Neutrophil (primary cell): ENCODE results near the gene SLC35B3.

ENCODE experiments used
- H3K27ac ChIP-seq: fragments of 200-600 bp; sonication (generic); 2 replicates; pipeline ENCODE4 v1.5.1; 2016; ENCODE audit warnings: mild to moderate bottlenecking, moderate library complexity
- H3K27me3 ChIP-seq: fragments of 200-600 bp; sonication (generic); 2 replicates; pipeline ENCODE4 v1.6.0; 2016; ENCODE audit warnings: mild to moderate bottlenecking
- H3K36me3 ChIP-seq: fragments of 200-600 bp; sonication (generic); 2 replicates; pipeline ENCODE4 v1.5.1; 2017
- H3K4me1 ChIP-seq, 2 experiments: fragments of 200-600 bp in 1 of 2; sonication (generic) in 1 of 2; 1 replicate in 1 of 2; 2 replicates in 1 of 2; pipeline versions ENCODE4 v1.5.1 to v1.6.1; 2013 to 2016; ENCODE audit warnings: low read depth in 1 of 2, low read length in 1 of 2, mild to moderate bottlenecking in 1 of 2, moderate library complexity in 1 of 2; ENCODE audit not compliant: control insufficient read depth in 1 of 2, insufficient read depth in 1 of 2
- H3K4me3 ChIP-seq, 2 experiments: fragments of 200-600 bp in 1 of 2; sonication (generic) in 1 of 2; 1 replicate in 1 of 2; 2 replicates in 1 of 2; pipeline ENCODE4 v1.5.1; 2013 to 2016; ENCODE audit warnings: low read depth in 1 of 2, low read length in 1 of 2, mild to moderate bottlenecking in 1 of 2, moderate library complexity in 1 of 2
- H3K9me3 ChIP-seq: fragments of 200-600 bp; sonication (generic); 2 replicates; pipeline ENCODE4 v1.5.1; 2016
- CTCF ChIP-seq: fragments of 200-600 bp; sonication (generic); IDR thresholded peaks from 2 replicates; pipeline ENCODE4 v1.5.1; 2016; ENCODE audit warnings: antibody characterized with exemption

The SLC35B3 gene

GRCh38 chr6:8435093-8435844, at the start of gene SLC35B3:
SLC35B3 (minus strand) TSS chr6:8435545.
- peak within 1 kb of the TSS; percentile 84 for H3K27ac ChIP-seq
- no peaks in the 10 kb centered on the region for H3K36me3 ChIP-seq
- peak within 1 kb of the TSS; percentile 74 to 83 for H3K4me3 ChIP-seq
- no peaks in the 10 kb centered on the region for H3K27me3 ChIP-seq
- peaks cover 14 to 21% of the 10 kb centered on the region in 2 experiments for H3K4me1 ChIP-seq
- TF ChIP-seq CTCF = no peak
- H3K9me3 ChIP-seq = no peaks in the 10 kb centered on the region

- Histone ChIP-seq H3K27ac (no peak overlapping the region), H3K36me3 (no peaks in the 10 kb centered on the region), H3K4me1 (no peaks in the 10 kb centered on the region), H3K9me3 (no peaks in the 10 kb centered on the region), H3K27me3 (no peaks in the 10 kb centered on the region), H3K4me3 (no peak overlapping the region)
- no peak for TF ChIP-seq CTCF
Observed at GRCh38 chr6:8483650-8484049, 48.3 kb upstream of the SLC35B3 start.

DNA sequence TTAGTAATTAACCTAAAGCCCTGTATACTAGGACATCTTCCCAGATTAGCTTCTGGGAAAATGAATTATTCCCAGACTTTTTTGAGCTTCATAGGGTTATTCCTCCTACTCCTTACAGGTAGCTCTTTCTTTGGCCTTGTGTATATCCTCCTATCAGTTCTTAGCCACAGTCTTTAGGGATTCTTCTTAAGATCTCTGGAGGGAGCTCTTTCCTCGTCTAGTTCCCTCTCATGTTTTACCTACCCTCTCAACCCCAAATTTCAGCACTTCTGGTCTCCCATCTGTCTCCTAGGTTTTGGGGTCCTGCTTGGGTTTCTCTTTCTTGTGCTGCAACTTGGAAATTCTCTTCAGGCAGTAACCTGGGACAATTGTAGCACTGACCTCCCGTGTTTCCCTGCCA, 46.4 kb upstream of the SLC35B3 start:
- Histone ChIP-seq H3K9me3 (no peaks in the 10 kb centered on the region), H3K4me3 (no peak overlapping the region), H3K27me3 (no peaks in the 10 kb centered on the region), H3K27ac (no peak overlapping the region), H3K36me3 (no peaks in the 10 kb centered on the region), H3K4me1 (no peaks in the 10 kb centered on the region)
- TF ChIP-seq CTCF = no peak

DNA sequence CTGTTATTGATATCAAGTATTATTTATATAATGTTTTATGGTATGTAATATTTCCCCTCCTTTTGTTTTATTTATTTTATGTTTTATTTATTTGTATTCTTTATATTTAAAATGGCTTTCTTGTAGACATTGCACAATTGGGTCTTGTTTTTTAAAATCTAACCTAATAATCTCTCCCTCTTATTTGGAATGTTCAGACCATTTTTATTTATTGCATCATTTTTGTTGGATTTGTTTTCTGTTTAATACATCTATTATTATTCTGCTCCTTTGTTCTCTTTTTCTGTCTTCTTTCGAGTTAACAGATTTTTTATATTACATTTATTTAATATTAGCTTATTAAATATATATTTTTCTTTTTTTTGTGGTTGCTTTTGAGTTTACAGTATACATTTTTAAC, 43.1 kb upstream of the SLC35B3 start:
- TF ChIP-seq CTCF = no peak
- H3K27ac ChIP-seq = no peak overlapping the region
- H3K9me3 ChIP-seq = no peaks in the 10 kb centered on the region
- no peaks in the 10 kb centered on the region for H3K4me1 ChIP-seq
- no peak overlapping the region for H3K4me3 ChIP-seq
- H3K36me3 ChIP-seq = no peaks in the 10 kb centered on the region
- H3K27me3 ChIP-seq = no peaks in the 10 kb centered on the region

GRCh38 chr6:8476656-8477055, 41.3 kb upstream of the SLC35B3 start:
- H3K27me3 ChIP-seq = no peaks in the 10 kb centered on the region
- no peaks in the 10 kb centered on the region for H3K9me3 ChIP-seq
- H3K4me3 ChIP-seq = no peak overlapping the region
- no peaks in the 10 kb centered on the region for H3K36me3 ChIP-seq
- no peak for TF ChIP-seq CTCF
- no peak overlapping the region for H3K27ac ChIP-seq
- no peaks in the 10 kb centered on the region for H3K4me1 ChIP-seq
